GM23248 (cell line): Measurements from ENCODE around the gene RTF1.

Experiments used
- EZH2 ChIP-seq: fragments of 200-600 bp; sonication (generic); IDR thresholded peaks from 2 replicates; pipeline ENCODE4 v1.6.1; 2018; ENCODE audit warnings: antibody characterized with exemption, mild to moderate bottlenecking; ENCODE audit not compliant: insufficient read depth, poor library complexity, severe bottlenecking
- EZH2phosphoT487 ChIP-seq: fragments of 200-600 bp; sonication (generic); IDR thresholded peaks from 2 replicates; pipeline ENCODE4 v1.6.1; 2018; ENCODE audit warnings: antibody characterized with exemption, moderate library complexity, mild to moderate bottlenecking, low read depth; ENCODE audit not compliant: insufficient read depth

DNA sequence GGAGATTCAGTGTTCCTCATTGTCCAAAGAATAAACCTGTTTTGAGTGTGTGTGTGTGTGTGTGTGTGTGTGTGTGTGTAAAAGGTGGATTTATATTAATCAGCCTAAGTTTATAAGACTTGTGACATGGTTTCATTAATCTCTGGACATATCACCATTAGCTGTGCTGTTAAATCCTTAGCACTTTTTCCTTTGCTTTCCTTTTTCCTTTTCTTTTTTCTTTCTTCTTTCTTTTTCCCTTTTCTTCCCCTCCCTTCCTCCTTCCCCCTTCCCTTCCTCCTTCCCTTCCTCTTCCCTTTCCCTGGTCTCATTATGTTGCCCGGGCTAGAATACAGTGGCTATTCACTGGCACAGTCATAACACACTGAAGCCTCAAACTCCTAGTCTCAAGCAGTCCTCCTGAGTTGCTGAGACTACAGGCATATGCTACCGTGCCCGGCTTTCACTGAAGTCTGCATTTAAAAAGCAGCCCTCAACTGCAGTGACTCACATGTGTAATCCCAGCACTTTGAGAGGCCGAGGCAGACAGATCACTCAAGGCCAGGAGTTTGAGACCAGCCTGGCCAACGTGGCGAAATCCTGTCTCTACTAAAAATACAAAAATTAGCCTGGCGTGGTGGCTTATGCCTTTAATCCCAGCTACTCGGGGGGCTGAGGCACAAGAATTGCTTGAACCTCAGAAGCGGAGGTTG, 48.1 kb downstream of the RTF1 start:
- TF ChIP-seq EZH2phosphoT487 (no peak), EZH2 (no peak)
